Fibroblast of lung (primary cell): Measurements from ENCODE around the gene UST. TPM values are rescaled to one million over a fixed set of nuclear protein-coding genes. Genes with fewer than 3 reads are reported as not detected.

ENCODE experiments used
- DNase-seq, 2 donors: peaks; one replicate each; pipeline versions ENCODE4 v3.0.0 to v3.0.0-alpha.2; 2010; ENCODE audit warnings: low read depth in 2 of 2
- H2AFZ ChIP-seq: 2 replicates; pipeline ENCODE4 v1.5.1; 2012; ENCODE audit warnings: low read length, control low read depth, inconsistent platforms
- H3K27ac ChIP-seq: 2 replicates; pipeline ENCODE4 v1.5.1; 2011; ENCODE audit warnings: low read length, control low read depth; ENCODE audit not compliant: insufficient read depth
- H3K27me3 ChIP-seq: 2 replicates; pipeline ENCODE4 v1.5.1; 2011; ENCODE audit warnings: mild to moderate bottlenecking, low read length; ENCODE audit not compliant: control insufficient read depth, insufficient read depth
- H3K36me3 ChIP-seq: 2 replicates; pipeline ENCODE4 v1.5.1; 2011; ENCODE audit warnings: low read length; ENCODE audit not compliant: control insufficient read depth, insufficient read depth
- H3K4me1 ChIP-seq: 2 replicates; pipeline ENCODE4 v1.5.1; 2011; ENCODE audit warnings: low read length; ENCODE audit not compliant: control insufficient read depth, insufficient read depth; ENCODE audit errors: extremely low read depth
- H3K4me2 ChIP-seq: 2 replicates; pipeline ENCODE4 v1.5.1; 2011; ENCODE audit warnings: low read length, control low read depth; ENCODE audit not compliant: insufficient read depth; ENCODE audit errors: extremely low read depth
- H3K4me3 ChIP-seq, 4 experiments: fragments of 200-600 bp in 1 of 4; sonication (generic) in 1 of 4; replicated peaks in 1 of 4; 2 replicates each; pipeline ENCODE4 v1.5.1; 2011 to 2016; ENCODE audit warnings: low read length in 4 of 4, low read depth in 3 of 4, mild to moderate bottlenecking in 3 of 4, control low read depth in 2 of 4, inconsistent platforms in 1 of 4, mixed read lengths in 1 of 4; ENCODE audit not compliant: insufficient read depth in 1 of 4; ENCODE audit errors: control extremely low read depth in 1 of 4
- H3K79me2 ChIP-seq: 2 replicates; pipeline ENCODE4 v1.5.1; 2012; ENCODE audit warnings: mild to moderate bottlenecking, low read length, inconsistent platforms; ENCODE audit not compliant: control insufficient read depth, insufficient read depth
- H3K9ac ChIP-seq: 2 replicates; pipeline ENCODE4 v1.5.1; 2011; ENCODE audit warnings: mild to moderate bottlenecking, low read length, control low read depth; ENCODE audit not compliant: insufficient read depth
- H3K9me3 ChIP-seq: 2 replicates; pipeline ENCODE4 v1.5.1; 2012; ENCODE audit warnings: low read depth, low read length; ENCODE audit not compliant: control insufficient read depth, insufficient read depth
- H4K20me1 ChIP-seq: 2 replicates; pipeline ENCODE4 v1.5.1; 2011; ENCODE audit warnings: low read length; ENCODE audit not compliant: control insufficient read depth, insufficient read depth; ENCODE audit errors: extremely low read depth
- CTCF ChIP-seq, 2 donors: IDR thresholded peaks in 1 of 2; conservative IDR thresholded peaks in 1 of 2; 1 replicate in 1 of 2; 2 replicates in 1 of 2; pipeline ENCODE4 v1.5.1; 2011 to 2012; ENCODE audit warnings: low read length in 2 of 2, control low read depth in 1 of 2, inconsistent platforms in 1 of 2, low read depth in 1 of 2, mild to moderate bottlenecking in 1 of 2
- EZH2 ChIP-seq: IDR thresholded peaks from 2 replicates; pipeline ENCODE4 v1.5.1; 2012; ENCODE audit warnings: low read length, control low read depth, mild to moderate bottlenecking; ENCODE audit errors: missing control alignments
- polyA plus RNA-seq, 2 donors: library from polyadenylated mRNA; depleted of rRNA in 1 of 2; stranded (reverse) in 1 of 2; unstranded in 1 of 2; fragments of >200 nt; gene quantifications; 2 replicates each; pipeline ENCODE4 v1.2.1, GENCODE V29; 2011 to 2012; ENCODE audit warnings: missing spikeins in 1 of 2
- total RNA-seq: library from RNA; depleted of rRNA; stranded (reverse); fragments of >200 nt; gene quantifications from 2 replicates; pipeline ENCODE4 v1.2.1, GENCODE V29; 2014

UST gene
- total and polyA plus RNA-seq, 2 donors (not counting 1 experiment from before 2014, with no cell fraction given) = 6.8 to 19.5 TPM

GRCh38 chr6:148794797-148795196 is 48.0 kb downstream of the UST start:
- no peaks in the 10 kb centered on the region for H3K36me3 ChIP-seq
- DNase-seq = no peak

GRCh38 chr6:148795563-148795962 is 48.7 kb downstream of the UST start:
- Histone ChIP-seq H3K27ac (no peak overlapping the region), H3K36me3 (no peaks in the 10 kb centered on the region), H3K79me2 (no peaks in the 10 kb centered on the region), H2AFZ (no peak overlapping the region), H3K9me3 (no peaks in the 10 kb centered on the region), H3K4me3 (no peak overlapping the region), H3K4me2 (no peak overlapping the region), H3K4me1 (peaks cover 2% of the 10 kb centered on the region), H3K27me3 (no peaks in the 10 kb centered on the region), H4K20me1 (no peaks in the 10 kb centered on the region), H3K9ac (no peak overlapping the region)
- DNase-seq = no peak
- TF ChIP-seq EZH2 = no peak
- no peak for TF ChIP-seq CTCF (conservative IDR thresholded peaks at IDR 0.05 in 1 of 2, IDR thresholded peaks at IDR 0.05 in 1 of 2; ENCODE audit: low read depth in 1 of 2, low read length in 2 of 2)

More at GRCh38 chr6:148794797-148795196, 48.0 kb downstream of the UST start:
- no peaks in the 10 kb centered on the region for H4K20me1 ChIP-seq
- H3K79me2 ChIP-seq = no peaks in the 10 kb centered on the region
- no peak overlapping the region for H3K9ac ChIP-seq
- no peak overlapping the region for H2AFZ ChIP-seq
- TF ChIP-seq EZH2 (no peak), CTCF (conservative IDR thresholded peaks at IDR 0.05 in 1 of 2, IDR thresholded peaks at IDR 0.05 in 1 of 2; ENCODE audit: low read depth in 1 of 2, low read length in 2 of 2) (no peak)
- no peaks in the 10 kb centered on the region for H3K4me1 ChIP-seq
- no peaks in the 10 kb centered on the region for H3K9me3 ChIP-seq
- no peak overlapping the region for H3K4me2 ChIP-seq
- no peak overlapping the region for H3K4me3 ChIP-seq
- H3K27me3 ChIP-seq = no peaks in the 10 kb centered on the region
- no peak overlapping the region for H3K27ac ChIP-seq

DNA sequence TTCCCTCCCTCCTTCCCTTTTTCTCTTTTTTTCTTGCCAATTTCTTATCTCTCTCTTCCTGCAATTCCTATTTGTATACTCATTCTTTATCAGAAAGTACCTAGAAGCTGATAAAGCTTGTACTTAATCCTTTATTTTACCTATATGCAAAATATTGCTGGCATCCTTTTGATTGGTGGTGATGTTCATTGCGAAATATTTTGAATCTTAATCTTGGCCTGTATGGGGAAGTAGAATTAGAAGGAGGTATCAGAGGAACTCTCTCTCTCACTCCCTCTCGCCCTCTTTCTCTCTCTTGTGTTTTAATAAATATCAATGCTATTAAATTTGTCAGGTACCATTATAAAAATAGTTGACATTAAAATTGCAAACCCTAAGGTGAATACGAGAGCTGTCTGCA is 52.8 kb downstream of the UST start:
- no peak overlapping the region for H2AFZ ChIP-seq
- H3K9me3 ChIP-seq = no peaks in the 10 kb centered on the region
- no peaks in the 10 kb centered on the region for H4K20me1 ChIP-seq
- H3K9ac ChIP-seq = no peak overlapping the region
- no peaks in the 10 kb centered on the region for H3K36me3 ChIP-seq
- no peak for DNase-seq
- TF ChIP-seq CTCF (conservative IDR thresholded peaks at IDR 0.05 in 1 of 2, IDR thresholded peaks at IDR 0.05 in 1 of 2; ENCODE audit: low read depth in 1 of 2, low read length in 2 of 2) = no peak
- no peak for TF ChIP-seq EZH2
- H3K4me3 ChIP-seq = no peak overlapping the region
- H3K4me2 ChIP-seq = no peak overlapping the region
- no peaks in the 10 kb centered on the region for H3K27me3 ChIP-seq
- H3K79me2 ChIP-seq = no peaks in the 10 kb centered on the region
- peaks cover 2% of the 10 kb centered on the region for H3K4me1 ChIP-seq
- H3K27ac ChIP-seq = no peak overlapping the region
